8988T (cell line): ENCODE measurements around the gene GNG12.
"Not testable (repeated sequence)": the region's sequence is repeated elsewhere in the genome, so short reads cannot be mapped to it uniquely, and the experiment has no call there.

Experiments
- DNase-seq: peaks from one replicate; pipeline ENCODE4 v3.0.0; 2011

Gene GNG12

DNA sequence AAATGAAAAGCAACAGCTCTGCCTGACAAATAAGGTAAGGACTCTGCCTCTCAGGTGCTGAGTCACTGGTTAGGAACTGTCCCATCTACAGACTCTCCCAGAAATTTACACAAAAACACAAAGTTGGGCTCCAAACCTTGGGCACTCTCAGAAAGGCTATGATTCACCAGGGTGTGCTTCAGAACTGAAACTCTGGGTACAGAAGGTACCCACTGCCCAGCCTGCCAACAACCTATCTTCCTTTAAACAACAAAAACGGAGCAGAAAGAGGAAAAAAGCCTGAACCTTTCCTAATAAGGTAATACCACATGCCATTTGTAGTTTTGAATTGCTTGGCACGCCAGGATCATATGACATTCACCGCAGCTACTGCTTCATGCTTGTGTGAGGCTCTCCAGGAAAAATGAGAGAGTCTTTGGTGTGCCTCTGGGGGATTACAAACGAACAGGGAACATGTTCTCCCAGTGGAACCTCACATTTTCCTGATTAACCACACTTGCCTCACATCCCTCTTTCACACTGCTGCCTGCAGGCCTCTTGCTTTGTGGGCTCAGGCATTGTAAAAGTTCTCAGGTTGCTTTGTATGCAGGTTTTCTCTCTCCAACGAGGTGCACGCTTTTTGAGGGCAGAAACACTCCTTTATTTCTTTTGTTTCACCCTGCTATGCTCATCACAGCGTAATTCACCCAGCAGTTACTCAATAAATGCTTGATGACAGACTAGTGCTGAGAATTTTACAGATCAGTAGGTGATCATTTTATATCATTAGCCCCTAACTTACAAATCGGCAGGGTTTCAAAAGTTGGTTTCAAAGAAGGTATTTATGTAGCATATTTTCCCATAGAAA, 83.2 kb downstream of the GNG12 start:
- DNase-seq, result no peak

DNA sequence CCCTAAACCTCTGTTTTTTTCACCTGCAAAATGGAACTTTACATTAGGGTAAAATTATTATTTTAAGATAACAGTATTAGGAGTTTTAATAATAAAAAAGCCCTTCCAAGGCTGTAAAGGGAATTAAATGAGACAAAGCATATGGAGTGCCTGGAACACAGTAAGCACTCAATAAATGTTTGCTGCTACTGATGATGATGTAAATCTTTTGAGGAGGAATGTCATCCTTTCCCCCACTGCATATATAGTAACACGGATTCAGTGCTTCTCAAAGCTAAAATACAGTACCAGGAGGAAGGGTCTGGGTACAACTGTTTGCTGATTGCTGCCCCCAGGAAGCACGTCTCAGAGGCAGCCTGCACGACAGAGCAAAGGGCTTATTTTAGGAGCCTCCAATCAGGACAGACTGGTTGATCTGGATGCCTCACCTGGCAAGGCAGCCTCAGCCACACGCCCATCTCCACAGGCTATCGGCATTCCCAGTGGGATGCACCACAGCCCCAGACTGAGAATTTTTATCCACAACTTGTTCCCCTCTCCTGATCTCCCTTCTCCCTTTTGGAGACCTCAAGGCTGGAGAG, 83.9 kb downstream of the GNG12 start:
- no peak for DNase-seq

DNA sequence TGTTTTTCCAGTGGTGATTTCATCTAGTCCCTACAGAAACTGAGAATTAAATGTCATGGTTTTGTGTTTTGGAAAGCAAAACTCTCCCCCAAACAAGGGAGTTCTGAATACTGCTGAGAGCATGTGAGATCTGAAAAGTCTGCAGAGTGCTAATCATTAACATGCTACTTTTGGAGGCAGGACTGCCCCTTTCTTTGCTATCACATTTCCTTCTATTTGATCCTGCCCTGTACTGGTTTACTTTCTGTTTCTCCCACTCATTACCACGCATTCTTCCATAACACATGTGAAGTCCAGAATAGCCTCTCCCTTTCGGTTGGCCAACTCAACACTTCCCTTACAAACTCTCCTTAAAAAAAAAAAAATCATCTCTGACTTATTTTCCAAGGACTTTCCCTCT, 84.6 kb downstream of the GNG12 start:
- no peak for DNase-seq

DNA sequence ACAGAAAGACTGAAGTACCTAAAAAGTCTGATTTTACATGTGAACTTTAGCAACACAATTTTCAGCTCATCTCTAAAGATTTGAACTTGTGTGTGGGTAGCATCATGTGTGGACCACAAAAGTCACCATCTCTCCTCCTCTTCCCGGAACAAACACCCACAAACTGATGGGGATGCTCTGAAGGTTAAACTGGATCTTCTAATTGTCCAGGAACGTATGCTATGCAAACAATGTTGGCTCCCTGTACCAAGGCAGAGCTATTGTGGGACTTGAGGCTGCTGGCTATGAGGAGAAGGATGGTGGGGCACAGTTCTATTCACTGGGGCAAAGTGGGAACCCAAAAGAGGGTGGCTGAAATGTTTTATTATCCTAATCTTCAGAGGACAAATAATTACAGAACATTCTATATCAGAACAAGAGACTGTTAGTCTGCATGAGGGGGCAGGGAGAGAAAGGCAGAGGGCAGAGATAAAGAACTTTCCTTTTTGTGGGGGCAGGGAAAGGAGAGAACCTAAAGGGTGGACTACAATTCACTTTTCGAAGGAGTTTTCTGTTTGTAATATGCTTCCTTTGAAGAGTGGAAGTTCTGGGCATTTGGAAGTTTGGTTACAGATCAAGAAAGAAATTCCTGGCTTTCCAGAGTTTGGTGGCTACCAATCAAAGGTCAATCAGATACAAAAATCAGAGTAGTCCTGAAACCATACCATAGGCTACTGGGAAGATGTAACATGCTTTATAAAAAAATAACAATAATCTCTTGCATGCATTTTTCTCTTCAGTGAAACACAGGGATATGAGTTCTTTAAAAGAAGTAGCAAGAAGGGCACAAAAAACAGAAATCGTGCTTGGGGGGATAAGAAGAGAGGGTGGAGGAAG, 85.4 kb downstream of the GNG12 start:
- no peak for DNase-seq

DNA sequence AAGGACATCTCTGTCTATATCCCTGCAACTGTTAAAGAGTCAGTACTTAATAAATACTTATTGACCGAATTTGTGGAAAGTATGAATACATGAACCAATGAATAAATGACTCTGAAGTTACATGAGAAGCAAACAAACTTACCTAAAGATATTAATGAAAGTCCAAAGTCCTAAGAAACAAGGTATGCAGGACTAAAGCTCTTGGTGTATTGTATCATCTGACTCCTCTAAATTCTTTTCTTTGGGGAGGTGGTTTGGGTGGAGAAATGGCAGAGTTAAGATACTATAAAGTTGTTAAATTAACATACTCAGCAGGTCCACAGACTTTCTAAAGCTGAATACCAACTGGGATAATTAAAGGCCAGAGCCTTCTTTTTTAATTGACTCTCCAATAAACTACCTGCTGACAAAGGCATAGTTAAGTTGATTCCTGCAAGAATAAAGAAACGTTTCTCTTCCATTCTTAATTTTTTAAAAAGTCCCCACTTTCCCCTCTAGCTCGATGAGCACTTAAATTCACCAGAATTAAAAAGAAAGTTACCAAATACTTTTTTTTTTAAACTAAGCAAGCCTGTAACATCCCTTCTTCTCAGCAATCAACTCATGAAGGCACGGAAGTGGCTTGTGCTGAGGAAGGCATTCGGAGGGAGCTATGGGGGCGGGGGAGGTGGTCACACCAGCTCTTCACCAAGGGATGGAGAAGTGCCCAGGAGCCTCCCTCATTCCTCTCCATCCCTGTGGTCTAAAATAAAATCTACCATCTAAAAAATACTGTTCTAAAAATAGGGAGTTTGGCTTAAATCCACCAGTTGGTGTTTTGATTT, 87.2 kb downstream of the GNG12 start:
- no peak for DNase-seq

DNA sequence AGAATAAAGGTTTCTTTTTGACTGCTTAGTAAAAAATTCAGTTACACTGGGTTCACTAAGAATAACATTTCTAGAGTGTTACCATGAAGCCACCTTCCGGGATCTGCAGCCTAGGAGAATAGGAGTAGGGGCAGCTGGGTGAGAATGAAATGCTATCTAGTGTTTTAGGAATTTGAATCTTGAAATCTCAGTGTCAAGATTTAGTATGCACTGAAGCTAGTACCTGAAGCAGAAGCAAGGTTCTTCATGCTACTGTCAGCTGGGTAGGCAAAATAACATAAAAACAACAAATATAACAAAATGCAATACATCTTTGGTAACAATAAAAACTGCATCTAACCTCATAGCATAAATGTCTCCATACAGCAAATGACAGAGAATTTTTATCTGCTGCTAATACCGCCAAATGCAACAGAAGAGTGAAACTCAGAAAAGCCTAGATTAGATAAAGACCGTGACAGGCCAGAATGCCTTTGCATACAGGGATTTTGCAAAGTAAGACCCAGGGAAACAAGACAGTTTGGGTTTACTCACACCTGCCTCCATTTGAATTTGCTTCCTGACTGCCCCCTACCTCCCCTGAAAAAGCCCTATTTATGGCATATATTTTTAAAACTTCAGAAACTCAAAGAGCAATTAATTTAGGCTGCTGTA, 90.1 kb downstream of the GNG12 start:
- no peak for DNase-seq

DNA sequence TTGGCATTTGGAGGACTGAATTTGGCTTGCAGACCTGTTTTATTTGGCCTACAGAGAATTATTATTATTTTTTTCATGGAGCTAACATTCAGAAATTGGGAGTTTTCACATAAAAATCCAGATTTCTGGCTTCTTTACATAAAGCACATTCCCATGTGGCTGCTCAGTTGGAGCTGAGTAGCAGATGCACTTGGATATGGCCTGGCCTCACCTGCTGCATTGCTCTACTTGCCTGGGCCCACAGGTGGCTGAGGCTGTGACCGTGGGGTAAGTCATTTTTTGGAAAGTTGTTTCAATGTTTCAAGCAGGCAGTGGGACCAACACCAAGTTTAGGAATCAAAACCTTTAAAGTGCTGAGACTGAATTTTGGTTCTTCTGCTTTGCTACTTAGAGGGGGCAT, 91.5 kb downstream of the GNG12 start:
- DNase-seq, result no peak

DNA sequence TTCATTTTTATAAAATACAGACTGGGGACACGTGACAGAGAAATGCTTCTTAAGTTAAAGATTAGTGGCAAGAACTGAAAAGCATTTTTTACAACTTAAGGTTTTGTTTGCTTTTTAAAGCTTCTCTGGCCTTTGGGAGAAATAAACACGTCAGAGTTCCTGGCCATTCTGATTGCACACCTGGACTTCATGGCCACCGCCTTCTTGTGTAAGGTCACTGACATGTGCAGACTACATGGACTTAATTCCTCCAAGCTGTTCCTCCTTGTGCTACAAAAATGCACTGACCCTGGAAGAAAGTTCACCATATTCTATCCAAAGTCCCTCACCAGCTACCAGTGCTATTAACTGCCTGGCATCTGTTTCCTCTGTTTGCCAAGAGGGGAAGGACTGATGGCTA, 92.1 kb downstream of the GNG12 start:
- DNase-seq, result no peak

DNA sequence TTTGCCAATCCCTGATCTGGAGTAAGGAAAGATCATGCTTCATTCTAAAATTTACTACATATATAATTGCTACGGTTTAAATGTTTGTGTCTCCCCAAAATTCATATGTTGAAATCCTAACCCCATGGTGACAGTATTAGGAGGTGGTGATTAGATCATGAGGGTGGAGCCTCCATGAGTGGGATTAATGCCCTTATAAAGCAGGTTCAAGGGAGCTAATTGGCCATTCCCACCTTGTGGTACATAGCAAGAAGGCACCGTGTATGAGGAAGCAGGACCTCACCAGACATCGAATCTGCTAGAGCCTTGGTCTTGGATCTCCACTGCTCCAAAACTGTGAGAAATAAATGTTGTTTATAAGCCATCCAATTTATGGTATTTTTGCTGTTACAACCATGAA, 92.7 kb downstream of the GNG12 start:
- no peak for DNase-seq

DNA sequence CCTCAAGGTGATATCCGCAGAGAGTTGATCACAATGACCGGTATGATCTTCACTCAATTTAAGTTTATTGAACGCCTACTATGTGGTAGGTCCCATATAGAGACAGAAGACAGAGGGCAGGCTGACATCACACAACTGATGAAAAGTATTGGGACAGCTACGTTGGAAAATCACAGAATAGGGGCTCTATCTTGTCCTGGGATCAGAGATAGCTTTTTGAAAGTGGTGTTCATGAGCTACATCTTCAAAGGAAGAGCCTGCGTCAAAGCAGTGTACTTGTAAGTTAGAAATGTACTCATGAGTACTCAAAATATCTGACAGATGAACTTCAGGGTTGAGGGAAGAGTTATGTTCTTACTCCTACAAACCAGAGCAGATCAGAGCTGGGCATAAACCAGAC, 93.9 kb downstream of the GNG12 start:
- no peak for DNase-seq

DNA sequence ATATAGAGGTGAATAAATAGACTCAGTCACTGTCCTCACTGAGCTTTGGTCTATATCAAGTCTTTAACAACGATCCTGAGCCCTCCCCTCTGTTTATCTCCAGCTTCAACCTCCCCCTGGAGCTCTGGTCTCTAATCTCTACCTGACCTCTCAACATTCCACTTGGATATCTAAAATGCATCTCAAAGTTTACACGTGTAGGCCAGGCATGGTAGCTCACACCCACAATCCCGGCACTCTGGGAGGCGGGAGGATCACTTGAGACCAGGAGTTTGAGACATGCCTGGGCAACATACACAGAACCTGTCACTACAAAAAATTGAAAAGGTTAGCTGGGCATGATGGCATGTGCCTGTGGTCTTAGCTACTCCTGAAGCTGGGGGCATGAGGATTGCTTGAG, 94.9 kb downstream of the GNG12 start:
- no peak for DNase-seq

DNA sequence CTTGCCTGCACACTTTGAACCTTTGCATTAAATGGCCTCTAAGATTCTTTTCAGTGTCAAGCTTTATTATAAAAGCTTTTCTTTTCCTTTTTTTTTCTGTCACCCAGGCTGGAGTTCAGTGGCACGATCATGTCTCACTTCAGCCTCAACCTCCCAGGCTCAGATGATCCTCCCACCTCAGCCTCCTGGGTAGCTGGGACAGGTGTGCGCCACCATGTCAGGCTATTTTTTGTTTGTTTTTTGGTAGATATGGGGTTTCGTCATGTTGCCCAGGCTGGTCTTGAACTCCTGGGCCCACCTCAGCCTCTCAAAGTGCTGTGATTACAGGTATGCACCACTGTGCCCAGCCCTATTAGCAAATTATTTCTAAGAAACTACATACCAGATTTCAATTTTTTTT, 95.4 kb downstream of the GNG12 start:
- no peak for DNase-seq

DNA sequence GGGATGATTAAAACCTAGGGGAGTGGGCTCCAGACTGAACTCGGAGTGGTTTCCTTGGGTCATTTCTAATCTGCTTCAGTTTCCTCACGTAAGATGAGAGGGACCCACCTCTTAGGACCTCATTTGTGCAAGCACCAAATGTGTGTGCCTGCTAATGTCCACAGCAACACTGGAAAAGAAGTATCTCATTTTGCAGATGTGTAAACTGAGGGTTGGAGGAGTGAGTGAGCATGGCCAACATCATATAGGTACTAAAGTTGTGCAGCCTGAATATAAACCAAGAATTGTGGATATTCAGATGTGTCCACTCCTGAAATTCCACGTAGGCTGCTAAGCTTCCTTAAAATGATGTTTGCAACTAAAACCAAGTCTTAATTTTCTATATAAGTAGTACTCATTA, 96.5 kb downstream of the GNG12 start:
- DNase-seq, result no peak

DNA sequence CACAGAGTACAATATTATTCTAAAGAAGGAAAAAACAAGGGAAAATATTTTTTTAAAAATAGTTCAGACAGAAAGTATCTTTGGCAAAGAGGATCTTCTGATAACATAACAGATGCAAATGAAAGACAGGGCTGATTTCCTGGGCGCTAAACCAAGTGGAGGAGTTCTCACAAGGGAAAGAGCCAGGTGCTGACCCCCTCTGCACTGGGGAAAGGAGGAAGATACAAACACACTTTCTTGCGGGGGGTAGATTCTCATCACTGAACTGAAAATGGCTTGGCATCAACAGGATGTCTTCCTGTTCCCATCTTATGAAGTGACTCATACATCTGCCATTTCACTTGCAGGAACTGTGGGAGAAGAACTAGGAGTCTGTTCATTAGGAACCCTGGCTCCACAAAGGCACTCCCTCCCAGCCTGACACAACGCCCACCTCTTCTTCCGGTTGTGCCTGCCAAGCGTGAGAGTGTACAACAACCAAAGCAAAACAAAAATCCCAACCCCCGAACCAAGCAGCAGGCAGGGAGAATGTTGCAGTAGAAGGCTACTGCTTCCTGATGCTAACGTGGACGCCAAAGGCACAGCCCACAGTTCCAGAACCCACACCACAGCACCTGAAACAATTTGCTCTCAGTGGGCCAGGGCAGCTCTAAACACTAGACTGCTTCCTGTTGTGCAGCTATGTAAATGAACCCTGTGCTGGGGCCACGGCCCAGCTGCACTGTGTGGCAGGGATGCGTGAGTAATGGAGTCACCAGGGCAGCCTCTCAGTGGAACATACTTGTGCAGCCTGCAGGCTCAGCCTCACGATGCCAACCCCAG, 97.2 kb downstream of the GNG12 start:
- DNase-seq, result peak; percentile 21

DNA sequence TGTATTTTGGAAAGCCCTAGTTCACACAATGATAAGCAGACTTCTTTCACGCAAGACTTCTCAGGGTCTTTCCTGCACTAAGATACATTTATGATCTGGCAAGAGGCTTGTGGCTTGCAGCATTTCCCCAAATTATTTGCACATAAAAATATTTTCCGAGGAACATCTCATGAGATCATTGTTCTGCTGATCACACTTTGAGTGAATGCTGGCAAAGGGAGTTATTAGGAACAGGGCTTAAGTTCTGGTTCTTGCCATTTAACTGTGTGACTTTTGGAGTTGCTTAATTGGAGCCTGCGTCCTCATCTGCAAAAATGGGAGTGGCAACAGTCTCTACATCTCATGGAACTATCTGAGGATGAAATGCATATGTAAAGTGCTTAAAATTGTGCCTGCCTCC, 98.1 kb downstream of the GNG12 start:
- DNase-seq, result no peak

DNA sequence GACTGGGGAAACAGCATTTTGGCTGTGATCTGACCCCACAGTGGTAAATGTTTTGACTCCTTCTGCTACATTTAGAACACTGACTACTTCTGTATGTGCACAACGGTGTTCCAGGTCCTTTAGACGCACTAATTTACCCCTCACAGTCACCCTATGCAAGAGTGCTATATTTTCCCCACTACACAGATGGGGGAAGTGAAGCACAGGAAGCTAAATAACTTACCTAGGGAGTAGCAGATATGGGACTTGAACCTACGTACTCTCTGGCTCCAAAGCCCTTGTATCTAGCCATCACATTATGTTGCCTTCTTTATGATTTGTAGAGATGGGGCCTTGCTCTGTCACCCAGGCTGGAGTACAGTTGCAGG, 99.0 kb downstream of the GNG12 start:
- no peak for DNase-seq

DNA sequence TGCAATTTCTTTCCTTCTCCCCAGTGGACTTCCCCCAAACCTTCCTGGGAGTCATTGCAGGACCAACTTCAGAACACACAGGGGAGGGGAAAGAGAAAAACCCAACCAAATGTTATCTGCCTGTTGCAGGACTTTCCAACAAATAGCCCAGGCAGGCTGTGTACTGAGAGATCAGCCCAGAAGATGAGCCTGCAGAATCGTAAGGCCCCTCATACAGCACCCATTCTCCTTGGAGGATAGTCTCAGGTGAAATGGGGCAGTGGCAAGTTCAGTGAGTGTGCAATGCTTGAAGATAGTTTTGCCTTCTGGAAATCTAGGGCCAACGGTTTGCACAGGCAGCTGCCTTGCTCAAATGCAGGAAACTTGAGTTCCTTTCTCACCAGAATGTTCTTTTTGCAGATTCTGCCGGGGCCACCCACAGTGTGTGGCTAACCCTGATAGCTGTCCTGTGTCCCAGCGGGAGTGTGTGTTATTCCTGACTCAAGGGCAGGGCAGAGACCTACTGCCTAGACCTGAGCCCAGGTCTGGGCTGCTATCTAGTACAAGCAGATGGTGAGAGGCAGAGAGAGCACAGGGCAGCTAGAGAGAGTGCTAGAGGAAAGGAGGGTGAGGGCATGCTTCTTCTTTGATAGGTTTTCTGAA, 99.5 kb downstream of the GNG12 start:
- DNase-seq, result no peak

DNA sequence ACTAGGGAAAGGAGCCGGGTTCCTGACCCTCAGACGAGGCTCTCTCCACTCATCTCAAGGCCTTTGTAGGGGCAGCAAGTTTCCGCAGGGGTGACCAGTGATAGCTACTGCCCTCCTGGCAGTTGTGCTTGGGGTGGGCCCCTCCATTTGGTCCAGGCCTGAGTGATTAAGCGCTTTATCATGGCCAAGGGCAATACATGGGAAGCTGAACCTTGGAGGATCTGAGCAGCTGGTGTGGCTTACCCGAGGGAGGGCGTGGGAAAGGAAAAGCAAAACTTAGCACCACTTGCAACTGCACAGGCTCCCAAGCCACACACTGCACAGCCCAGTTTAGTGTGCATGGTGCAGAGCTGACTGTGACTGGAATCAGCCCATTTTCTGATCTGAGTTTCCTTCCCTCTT, 100.5 kb downstream of the GNG12 start:
- no peak for DNase-seq

DNA sequence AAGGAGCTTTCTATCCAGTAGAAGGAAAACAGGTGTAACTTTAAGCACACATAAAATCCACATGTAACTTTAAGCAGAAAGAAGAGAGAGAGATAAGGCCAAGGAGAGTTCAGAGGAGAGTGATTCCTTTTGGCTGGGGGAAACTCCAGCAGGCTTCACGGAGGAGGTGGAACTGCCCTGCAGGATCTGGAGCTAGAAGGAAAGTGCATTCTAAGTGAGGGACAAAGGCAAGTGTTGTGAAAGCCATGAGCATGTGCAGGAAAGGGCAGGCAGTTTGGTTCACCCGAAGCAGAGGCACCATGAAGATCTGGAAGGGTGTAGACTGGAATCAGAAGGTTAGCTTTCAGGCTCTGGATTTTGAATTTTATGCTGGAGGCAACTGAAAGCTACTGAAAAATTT, 101.9 kb downstream of the GNG12 start:
- no peak for DNase-seq

DNA sequence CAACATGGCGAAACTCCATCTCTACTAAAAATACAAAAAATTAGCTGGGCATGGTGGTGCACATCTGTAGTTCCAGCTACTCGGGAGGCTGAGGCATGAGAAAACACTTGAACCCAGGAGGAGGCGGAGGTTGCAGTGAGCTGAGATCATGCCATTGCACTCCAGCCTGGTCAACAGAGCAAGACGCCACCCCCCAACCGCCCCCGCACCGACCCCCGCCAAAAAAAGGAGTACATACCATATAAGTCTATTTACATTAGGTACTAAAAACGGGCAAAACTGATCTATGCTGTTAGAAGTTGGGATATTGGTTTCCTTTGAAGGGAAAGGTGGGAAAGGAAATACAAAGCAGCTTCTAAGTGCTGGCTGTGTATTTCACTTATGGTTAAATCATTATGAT, 103.0 kb downstream of the GNG12 start:
- DNase-seq, result not testable (repeated sequence)

DNA sequence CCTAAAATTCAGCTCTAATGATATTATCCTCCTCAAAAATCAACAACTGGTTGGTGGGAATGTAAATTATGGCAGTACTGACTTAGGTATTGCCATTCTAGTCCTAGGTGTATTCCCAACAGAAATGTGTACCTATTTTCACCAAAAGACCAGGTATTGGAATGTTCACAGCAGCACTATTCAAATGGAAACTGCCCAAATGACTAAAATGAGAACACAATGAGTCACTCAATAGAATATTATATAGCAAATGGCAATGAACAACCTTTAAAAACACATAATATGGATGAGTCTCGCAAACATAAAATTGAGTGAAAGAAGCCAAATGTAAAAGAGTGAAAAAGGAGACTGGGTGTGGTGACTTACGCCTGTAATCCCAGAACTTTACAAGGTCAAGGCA, 103.4 kb downstream of the GNG12 start:
- DNase-seq, result no peak
